ENCODE results near the gene NKD1.
"Not testable (repeated sequence)": the region's sequence is repeated elsewhere in the genome, so short reads cannot be mapped to it uniquely, and the experiment has no call there.

The NKD1 gene

DNA sequence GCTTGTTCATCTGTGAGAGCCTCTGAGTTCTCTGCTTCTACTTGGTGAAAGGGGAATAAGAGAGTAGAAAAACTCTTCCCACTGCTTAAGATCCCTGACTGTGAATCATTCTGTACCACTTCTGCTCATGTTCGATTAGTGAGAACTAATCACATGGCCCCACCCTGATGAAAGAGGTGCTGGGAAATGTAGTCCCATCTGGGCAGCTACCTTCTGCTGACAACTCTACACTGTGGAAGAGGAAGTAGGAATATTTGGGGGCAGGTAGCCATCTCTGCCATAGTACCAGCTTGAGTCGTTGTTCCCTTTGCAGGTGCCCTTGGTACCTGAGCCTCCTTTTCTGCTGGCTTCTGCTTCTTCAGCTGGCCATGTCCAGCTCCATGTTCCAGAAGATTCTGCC, 29.9 kb downstream of the NKD1 start:
- no peak for DNase-seq (ENCODE audit: low read depth, low spot score)

DNA sequence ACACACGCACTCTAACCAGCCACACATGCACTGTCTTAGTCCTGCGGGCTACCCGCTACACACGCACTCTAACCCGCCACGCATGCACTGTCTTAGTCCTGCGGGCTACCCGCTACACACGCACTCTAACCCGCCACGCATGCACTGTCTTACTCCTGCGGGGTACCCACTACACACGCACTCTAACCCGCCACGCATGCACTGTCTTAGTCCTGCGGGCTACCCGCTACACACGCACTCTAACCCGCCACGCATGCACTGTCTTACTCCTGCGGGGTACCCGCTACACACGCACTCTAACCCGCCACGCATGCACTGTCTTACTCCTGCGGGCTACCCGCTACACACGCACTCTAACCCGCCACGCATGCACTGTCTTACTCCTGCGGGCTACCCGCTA, 31.2 kb downstream of the NKD1 start:
- DNase-seq (ENCODE audit: low read depth, low spot score), result not testable (repeated sequence)

DNA sequence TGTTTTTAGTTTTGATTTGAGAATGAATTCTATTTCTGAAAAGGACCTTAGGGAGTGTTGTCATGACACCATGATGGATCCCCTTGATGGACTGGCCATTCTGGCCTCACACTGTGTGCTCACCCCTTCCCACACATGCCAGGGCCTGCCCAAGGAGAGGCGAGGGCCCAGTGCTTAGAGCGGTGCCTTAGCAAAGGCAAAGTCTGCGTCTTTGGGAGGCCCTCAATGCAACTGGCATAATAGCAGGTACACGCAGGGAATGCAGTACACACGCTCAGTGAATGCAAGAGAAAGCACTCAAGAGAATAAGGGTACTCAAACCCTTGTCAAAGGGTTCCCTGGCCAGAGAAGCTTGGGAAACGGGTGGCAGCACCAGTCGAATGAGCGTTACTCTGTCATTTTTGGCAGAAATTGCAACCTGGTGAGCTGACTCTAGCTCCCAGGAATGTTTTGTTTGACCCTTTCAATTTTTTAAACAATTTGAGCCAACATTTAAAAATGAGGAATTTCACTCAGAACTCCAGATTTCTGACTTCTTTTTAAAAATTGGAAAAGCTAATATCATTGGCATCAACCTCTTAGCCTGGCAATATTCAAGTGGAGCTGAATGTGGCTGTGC, 32.1 kb downstream of the NKD1 start:
- DNase-seq (ENCODE audit: low read depth, low spot score), result no peak

DNA sequence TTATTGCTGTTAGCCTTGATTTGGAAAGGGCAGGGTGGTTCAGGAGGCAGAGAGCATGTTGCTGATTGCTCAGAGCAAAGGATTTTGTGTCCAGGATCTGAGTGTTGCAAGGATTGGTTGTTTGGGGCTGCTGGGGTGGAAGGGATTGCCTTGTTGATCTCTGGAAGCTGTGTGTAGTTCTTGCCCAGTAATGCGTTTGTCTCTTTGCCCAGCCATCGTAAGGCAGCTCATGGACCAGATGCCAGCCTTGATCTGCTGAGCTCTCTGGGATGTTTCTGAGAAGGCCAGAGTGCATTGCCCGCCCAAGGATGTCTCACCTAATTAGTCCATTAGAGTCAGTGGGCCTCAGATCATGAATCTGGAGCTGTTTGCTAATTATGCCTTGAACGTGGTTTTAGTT, 33.6 kb downstream of the NKD1 start:
- DNase-seq (ENCODE audit: low read depth, low spot score), result no peak

DNA sequence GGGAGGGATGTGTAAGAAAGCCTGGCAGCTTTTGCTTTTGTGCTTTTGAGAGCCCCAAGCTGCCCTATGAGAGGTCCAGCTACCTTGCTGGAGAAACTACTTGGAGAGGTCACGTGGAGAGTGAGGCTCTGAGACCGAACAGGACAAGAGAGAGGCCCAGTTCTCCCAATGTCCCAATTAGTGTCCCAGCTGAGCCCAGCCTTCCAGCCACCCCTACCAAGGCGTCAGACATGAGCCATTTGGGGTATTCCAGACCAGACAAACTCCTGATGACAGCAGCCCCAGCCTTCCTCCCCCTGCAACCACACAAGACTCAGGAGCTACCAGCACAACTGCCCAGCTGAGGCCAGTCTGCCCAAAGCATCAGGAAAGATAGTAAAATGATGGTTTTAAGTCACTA, 35.0 kb downstream of the NKD1 start:
- DNase-seq (ENCODE audit: low read depth, low spot score), result no peak

DNA sequence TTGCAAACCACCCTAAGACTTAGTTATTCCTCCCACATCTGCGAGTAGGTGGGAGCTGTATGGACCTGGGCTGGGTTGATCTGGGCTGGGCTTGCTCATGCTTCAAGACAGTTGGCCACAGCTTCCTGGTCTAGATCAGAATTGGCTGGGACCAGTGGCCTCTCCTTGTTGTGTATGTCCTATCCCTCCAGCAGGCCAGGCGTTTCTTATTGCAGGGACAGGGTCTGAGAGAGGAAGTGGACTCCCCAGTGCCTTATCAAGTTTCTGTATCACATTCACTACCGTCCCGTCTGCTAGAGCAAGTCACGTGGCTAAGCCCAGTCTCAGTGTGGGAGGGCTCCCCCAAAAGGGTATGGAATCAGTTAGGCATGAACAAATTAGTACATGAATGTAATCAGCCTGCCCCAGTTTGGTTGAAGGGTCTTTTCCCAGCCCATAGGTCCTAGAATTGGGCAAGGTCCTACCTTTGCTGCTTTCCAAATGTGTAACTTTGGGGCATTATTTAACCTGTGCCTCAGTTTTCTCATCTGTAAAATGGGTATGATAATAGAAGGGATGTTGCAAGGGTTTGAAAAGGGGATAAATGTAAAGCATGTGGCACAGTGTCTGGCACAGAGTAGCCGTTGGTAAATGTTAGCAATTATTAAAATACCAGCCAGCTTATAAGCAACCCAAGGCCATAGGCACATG, 36.0 kb downstream of the NKD1 start:
- DNase-seq (ENCODE audit: low read depth, low spot score), result no peak

DNA sequence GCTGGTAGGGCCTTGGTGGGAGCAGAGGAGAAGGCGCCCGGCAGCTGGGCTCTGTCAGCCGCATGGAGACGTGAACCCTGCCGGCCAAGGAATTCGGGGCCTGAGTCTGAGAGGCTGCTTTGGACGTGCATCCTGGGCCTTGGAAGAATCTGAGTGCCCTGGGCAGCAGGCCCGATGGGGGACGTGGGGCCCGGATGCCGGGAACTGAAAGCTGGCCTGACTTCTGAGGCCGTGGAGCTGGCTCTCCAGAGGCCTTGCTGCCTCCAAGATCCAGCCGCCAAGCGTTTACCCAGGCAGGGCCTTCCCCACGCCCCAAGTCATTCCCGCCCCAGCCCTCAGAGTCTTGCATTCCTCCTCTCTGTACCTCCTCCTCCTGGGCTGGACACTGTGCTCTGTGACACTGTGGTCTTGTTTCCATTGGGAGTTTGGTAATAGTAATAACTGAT, 37.2 kb downstream of the NKD1 start:
- no peak for DNase-seq (ENCODE audit: low read depth, low spot score)

DNA sequence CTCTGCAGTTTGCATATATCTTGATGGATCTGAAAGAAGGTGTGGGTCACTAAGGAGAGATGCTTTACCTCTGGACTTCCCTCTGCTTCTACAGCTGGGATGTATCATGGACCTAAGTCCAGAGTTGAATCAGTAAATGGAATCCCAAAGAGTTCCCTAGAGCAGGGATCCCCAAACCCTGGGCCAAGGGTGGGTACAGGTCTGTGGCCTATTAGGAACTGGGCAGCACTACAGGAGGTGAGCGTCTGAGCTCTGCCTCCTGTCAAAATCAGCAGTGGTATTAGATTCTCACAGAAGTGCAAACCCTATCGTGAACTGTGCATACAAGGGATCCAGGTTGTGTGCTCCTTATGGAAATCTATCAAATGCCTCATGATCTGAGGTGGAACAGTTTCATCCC, 39.3 kb downstream of the NKD1 start:
- DNase-seq (ENCODE audit: low read depth, low spot score), result no peak

DNA sequence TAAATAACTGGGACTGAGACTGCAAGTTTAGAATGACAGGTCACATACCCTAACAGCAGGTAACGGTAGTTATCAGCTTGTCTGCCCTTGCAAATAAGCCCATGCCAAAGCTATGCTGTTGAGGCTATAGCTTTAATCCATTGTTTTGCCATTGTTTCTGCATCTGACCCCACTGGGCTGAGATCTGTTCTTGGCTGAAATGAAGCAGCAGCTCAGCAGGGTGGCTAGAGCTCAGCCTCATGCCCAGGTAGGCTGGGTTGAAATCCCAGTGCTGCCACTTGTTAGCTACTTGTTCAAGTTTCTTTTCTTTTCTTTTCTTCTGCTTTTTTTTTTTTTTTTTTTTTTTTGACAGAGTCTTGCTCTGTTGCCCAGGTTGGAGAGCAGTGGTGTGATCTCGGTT, 40.1 kb downstream of the NKD1 start:
- DNase-seq (ENCODE audit: low read depth, low spot score), result no peak

DNA sequence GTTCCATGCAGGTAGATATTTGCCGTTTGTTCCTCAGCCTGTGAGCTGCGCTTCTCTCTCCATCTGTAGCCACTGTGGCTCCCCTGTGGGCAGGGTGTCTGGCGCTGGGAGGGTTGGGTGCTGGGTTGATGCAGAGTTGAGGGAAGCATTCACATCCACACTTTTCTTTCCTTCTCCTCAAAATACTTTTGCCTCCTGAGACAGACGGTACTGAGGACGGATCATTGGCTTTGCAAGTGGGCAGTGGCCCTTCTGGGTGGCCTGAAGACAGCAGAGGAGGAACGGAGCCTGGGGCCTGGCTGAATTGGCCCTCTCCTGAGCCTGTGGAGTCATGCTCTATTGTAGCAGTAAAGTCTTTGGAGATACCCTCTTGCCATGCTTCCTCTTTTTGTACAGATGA, 43.0 kb downstream of the NKD1 start:
- DNase-seq (ENCODE audit: low read depth, low spot score), result no peak

DNA sequence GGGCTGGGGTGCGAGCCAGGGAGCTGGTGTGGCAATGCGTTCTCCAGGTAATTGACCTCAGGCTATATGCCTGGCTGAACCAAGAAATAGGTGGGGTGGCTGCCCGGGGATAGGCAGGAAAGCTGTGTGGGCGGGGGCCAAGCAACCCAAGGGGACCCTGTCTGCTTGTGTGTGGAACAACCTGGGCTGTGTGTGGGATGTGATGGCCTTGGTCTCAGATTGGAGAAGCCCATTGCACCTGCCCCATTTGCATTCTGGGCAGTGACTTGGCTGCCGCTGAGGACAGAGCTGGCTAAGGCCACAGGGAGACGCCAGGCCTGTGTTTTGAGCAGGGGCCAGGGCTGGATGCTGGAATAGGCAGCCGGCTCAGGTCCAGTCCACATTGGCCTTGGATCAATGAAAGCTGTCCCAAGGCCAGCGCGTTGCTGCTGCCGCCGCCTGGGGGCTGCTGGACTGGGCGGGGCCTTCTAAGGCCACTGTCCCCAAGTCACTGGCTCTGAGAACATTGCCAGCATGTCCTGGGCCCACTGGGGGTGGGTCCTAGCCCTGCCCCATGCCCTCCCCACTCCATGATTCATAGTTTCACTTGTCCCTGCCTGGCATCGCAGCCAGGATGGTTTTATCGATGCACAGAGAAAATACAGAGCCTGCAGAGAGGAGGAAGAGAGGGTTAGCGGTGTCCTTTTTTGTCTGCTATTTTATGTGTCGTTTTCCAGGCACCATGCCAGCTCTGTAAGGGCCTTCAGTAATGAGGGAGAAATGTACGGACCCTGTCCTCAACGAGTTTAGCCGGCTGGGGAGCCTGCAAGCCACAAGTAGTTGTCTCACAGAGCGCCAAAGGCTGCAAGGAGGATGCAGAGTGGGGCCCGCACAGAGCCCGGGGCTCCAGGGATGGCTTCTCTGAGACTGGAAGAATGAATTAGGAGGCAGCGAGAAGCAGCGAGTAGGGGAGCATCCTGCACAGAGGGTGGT, 43.9 kb downstream of the NKD1 start:
- no peak for DNase-seq (ENCODE audit: low read depth, low spot score)

DNA sequence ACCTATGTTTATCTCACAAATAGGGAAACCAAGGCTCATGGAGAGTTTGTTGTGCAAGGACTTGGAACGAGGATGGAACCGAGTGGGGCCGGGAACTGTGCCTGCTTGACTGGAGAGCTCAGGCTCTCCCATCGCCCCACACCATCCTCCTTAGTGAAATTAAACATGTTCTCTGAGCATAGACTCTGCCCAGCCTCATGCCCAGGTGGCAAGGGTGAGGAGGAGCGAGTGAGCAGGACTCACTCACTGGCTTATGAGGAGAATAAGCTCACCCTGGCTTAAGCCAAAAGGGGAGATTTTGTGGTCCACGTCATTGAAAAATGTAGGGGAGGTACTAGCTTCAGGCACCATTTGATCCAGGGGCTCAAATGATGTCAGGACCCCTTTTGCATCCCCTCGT, 44.8 kb downstream of the NKD1 start:
- DNase-seq (ENCODE audit: low read depth, low spot score), result no peak

DNA sequence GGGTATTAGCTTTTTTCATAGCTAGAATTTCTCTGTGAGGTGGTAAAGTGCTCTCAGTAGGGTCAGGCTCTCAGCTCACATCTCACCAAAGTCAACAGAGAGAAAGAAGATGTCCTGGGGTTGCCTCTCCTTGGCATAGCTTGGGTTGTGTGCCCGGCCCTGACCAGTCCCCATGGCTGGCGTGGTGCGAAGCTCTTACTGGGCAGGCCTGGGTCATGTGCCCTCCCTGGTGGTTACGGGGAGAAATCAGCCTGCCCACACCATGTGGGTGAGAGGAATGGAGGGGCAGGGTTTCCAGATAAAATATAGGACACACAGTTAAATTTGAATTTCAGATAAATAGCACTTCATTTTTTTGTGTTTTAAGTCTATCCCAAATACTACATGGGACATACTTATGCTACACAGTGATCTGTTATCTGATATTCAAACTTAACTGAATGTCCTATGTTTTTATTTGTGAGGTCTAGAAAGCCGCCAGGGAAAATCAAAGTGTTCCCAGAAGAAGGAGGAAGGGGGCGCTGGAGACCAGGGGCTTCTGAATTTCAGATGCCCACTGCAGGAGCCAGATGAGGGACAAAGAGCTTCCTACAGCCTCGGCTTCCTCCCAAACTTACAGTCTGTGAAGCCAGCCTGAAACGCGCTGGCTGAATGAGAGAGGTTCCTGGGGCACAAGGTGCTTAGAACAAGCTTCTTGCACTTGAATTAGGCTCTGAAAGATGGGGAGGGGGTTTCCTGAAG, 45.4 kb downstream of the NKD1 start:
- no peak for DNase-seq (ENCODE audit: low read depth, low spot score)

DNA sequence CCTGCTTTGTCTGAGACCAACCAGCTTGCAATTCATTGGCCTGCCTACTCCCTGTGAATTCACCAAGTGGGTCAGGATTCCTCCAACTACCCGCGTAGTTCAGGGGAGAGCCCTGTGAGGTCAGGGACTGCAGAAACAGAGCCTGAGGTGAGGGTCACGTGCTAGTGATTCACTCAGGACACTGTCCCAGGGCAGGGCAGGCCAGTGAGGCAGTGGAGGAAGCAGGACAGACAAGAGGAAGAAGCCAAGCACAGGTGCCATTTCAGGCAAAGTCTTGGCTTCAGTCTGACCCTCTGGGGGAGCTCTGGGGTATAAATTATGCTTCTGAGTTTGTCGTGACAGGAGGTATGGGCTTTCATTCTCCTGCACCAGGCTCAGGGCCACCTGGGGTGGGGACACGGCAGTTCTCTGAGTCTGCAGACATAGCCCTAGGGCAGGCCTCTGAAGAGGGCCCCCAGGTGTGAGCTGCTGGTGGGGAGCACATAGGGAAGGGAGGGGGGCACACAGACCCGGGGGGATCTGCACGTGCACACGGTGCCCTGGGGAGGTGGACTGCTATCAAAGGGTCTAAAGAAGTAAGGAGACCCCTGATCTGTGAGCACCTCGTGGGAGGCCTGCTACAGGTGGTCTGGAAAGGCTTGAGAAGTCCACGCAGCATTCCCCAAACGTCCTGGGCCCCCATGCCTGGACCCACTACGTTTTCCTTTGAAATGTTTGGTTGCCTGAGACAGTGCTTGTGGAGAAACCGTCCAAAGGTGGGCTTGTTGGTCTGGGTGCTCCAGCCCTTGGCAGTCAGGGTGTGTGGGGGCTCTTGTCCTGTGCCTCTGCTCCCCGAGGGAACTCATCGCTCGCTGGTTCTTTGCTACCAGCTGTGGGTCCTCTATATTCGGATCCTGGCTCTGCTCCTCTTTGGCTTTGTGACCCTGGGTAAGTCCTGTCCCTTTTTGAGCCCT, 46.4 kb downstream of the NKD1 start:
- no peak for DNase-seq (ENCODE audit: low read depth, low spot score)

DNA sequence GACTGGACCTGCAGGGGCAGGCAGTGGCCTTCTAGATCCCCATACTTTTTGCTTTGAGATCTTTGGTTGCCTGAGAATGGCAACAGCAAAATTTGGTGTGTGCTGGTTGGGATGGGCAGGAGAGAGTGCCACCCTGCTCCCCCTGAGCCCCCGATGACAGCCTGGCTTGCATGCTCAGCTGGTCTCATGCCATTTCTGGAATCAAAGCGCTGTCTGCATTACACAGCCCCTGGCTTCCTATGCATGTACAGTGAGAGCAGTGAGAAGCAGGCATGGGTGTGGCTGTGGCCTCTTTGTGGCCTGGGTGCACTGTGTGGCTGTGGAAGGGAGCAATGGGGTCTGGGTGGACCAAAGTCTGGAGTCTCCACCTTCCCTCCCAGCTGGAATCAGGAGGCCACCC, 47.7 kb downstream of the NKD1 start:
- DNase-seq (ENCODE audit: low read depth, low spot score), result no peak

DNA sequence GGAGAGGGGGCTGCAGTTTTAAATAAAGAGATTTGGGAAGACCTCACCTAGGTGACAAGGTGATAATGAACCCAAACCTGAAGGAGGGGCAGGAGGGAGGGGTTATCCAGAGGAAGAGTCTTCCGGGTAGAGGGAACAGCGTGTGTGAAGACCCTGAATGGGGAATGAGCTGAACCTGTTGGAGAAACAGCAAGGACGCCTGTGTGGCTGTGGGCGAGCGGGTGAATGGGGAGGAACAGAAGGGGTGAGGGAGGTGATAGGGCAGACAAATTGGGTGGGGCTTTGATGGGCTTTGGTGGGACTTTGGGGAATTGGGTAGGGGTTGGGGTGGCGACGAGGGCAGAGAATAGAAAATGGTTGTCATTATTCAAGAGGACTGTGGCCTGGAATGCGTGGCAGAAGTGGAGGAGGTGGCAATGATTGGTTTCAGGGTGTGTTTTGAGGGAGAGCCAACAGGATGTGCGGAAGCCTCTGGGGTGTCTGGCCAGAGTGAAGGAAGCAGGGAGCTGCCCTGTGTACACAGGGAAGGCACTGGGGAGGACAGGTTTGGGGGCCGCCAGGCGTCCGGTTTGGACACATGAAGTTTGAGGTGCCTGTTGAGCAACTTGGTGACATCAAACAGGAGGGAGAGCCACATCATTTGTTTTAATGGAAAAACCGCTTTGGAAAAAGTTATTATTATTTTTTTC, 48.7 kb downstream of the NKD1 start:
- no peak for DNase-seq (ENCODE audit: low read depth, low spot score)

DNA sequence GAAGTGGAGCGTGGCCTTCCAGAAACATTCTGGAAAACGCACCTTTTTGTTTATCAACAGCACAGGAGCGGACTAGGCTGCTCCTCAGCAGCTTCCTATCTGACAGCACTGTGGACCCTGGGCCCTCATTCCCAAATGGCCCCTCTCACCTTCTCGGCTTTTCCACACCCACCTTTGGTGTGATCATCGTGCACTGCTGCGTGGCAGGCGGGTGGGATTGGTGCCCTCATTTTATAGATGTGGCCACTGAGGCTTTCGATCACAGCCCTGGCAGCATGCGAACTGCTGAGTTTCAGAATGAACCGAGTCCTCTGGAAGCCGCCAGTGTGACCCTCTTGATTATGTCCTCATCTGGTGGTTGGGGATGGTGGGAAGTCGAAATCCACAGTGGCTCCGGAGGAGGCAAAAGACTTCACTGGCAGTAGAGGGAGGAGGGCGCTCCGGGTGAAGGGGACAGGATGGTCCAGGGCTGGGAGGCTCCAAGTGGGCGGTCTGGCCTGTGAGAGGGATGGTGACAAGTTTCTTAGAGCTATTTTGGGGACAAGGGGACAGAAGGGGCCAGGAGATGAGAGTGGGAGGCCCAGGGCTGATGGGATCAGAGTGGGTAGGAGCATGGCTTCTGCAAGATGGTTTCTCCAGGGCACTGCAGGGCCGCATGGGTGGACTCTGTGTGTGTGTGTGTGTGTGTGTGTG, 49.5 kb downstream of the NKD1 start:
- DNase-seq (ENCODE audit: low read depth, low spot score), result no peak

DNA sequence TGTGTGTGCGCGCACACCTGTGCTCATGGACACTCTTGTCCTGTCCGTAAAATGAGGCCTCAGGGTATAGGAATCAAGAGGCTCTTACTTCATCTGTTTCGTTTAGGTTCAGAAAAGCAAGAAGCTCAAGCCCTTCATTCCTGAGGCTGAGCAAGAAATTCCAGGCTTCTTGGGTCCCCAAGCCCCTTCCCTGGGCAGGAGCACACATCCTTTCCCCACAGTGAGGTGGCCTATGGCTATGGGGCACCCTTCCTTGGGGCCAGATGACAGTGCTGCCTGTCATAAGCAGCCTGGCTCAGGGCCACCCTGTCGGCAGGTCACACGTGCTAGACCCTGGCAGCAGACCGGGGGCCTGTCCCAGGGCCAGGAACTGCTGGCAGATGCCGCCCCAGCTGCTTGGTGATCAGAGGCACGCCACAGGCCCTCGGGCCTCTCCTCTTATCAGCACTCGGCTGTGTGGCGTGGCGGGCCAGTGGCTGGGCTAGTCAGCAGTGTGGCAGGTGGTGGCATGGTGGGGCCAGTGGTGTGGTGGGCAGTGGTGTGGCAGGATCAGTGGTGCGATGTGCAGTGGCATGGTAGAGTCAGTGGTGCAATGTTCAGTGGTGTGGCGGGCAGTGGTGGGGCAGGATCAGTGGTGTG, 50.2 kb downstream of the NKD1 start:
- DNase-seq (ENCODE audit: low read depth, low spot score), result no peak

DNA sequence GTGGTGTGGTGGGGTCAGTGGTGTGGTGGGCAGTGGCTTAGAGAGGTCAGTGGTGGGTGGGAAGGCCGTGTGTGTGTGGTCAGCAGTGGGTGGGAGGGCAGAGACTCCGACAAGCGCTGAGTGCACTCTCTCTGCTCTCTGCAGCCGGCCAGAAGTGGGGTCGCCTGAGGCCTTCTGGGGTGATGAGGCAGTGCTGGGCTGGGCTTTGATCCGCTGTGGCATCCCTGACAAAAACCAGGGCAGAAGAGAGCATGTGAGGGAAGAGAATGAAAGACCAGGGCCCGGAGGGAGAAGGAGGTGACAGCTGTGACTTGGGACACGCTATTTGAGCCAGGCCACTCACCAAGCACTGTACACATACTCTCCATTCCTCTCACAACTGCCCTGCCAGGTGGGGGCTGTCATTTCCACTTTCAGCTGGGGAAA, 50.8 kb downstream of the NKD1 start:
- no peak for DNase-seq (ENCODE audit: low read depth, low spot score)

All from smooth muscle cell of the brain vasculature (primary cell).